Panc1 (cell line): ENCODE data around the gene SOCS2. TPM values are rescaled to one million over a fixed set of nuclear protein-coding genes. Genes with fewer than 3 reads are reported as not detected.

Experiments used
- ATAC-seq: fragments of 200-7000 bp; cut with Tn5 transposase; 2 replicates; pipeline ENCODE4 v1.9.1; 2020; ENCODE audit warnings: mild to moderate bottlenecking, moderate library complexity
- BruUV-seq: library from RNA; stranded (reverse); fragments of 400-500 nt; replicated peaks from 2 replicates; lab custom pipeline; 2021; lab: Mats Ljungman, UMichigan
- CTCF ChIA-PET: fragments of 300-600 bp; sonication (Branson Sonifier 250); formaldehyde crosslinking; loops from one replicate; lab custom pipeline; 2022; ENCODE audit warnings: antibody characterized with exemption; lab: Charles Lee
- POLR2A ChIA-PET: fragments of 300-600 bp; sonication (Branson Sonifier 250); formaldehyde crosslinking; loops from one replicate; lab custom pipeline; 2022; ENCODE audit warnings: antibody characterized with exemption; lab: Charles Lee
- DNase-seq: peaks from one replicate; pipeline ENCODE4 v3.0.0-alpha.2; 2010; ENCODE audit warnings: low read depth, low spot score
- H3K27ac ChIP-seq: 2 replicates; pipeline ENCODE4 v1.5.1; 2011; ENCODE audit warnings: mild to moderate bottlenecking, low read length, inconsistent platforms
- H3K27me3 ChIP-seq: fragments of 200-500 bp; sonication (Bioruptor generic); 2 replicates; pipeline ENCODE4 v1.6.0; 2014; ENCODE audit warnings: low read length, inconsistent platforms; ENCODE audit not compliant: control insufficient read depth, insufficient read depth
- H3K36me3 ChIP-seq: fragments of 200-500 bp; sonication (Bioruptor generic); 2 replicates; pipeline ENCODE4 v1.5.1; 2014; ENCODE audit warnings: inconsistent platforms, mild to moderate bottlenecking, low read length, moderate library complexity; ENCODE audit not compliant: control insufficient read depth, insufficient read depth
- H3K4me1 ChIP-seq: 2 replicates; pipeline ENCODE4 v1.5.1; 2011; ENCODE audit warnings: inconsistent platforms, mild to moderate bottlenecking, low read length, moderate library complexity; ENCODE audit not compliant: control insufficient read depth, insufficient read depth
- H3K4me3 ChIP-seq, 2 experiments: 2 replicates each; pipeline ENCODE4 v1.5.1; 2011 to 2012; ENCODE audit warnings: low read depth in 2 of 2, low read length in 2 of 2, mild to moderate bottlenecking in 2 of 2, inconsistent platforms in 1 of 2, moderate library complexity in 1 of 2
- H3K9me3 ChIP-seq: fragments of 200-500 bp; sonication (Bioruptor generic); 2 replicates; pipeline ENCODE4 v1.5.1; 2014; ENCODE audit warnings: low read depth, mild to moderate bottlenecking, inconsistent platforms, low read length, moderate library complexity; ENCODE audit not compliant: control insufficient read depth, insufficient read depth
- POLR2AphosphoS5 ChIP-seq: IDR thresholded peaks from 2 replicates; pipeline ENCODE4 v1.6.1; 2012; ENCODE audit warnings: mild to moderate bottlenecking, low read depth, low read length, moderate library complexity
- SIN3A ChIP-seq: IDR thresholded peaks from 2 replicates; pipeline ENCODE4 v1.6.1; 2012; ENCODE audit warnings: low read depth, mild to moderate bottlenecking, low read length, moderate library complexity, borderline replicate concordance; ENCODE audit not compliant: insufficient read depth
- TCF7L2 ChIP-seq: IDR thresholded peaks from 2 replicates; pipeline ENCODE4 v1.6.1; 2011; ENCODE audit warnings: mild to moderate bottlenecking, low read depth, low read length, inconsistent platforms
- in situ Hi-C: cut with HindIII; loops from 2 replicates; pipeline ENCODE4 v1.10.0; 2016; ENCODE audit warnings: low sequenced_read_pairs, low pct_unique_long_range_greater_than_20kb
- intact Hi-C: fragments of 100-400 bp; cut with micrococcal nuclease; formaldehyde crosslinking; loops from one replicate; pipeline ENCODE4 v1.10.0; 2022; ENCODE audit not compliant: unreplicated experiment
- total RNA-seq: library from RNA; stranded (reverse); gene quantifications from one replicate; pipeline ENCODE4 v1.2.1, GENCODE V29; 2021; ENCODE audit not compliant: unreplicated experiment
- TF ChIP-seq, protein P1 (sequence below): fragments of 450-650 bp; IDR thresholded peaks from 2 replicates; pipeline ENCODE4 v1.5.1; 2017; ENCODE audit warnings: mild to moderate bottlenecking
- TF ChIP-seq, protein P2 (sequence below), 2 experiments: IDR thresholded peaks; 2 replicates each; pipeline ENCODE4 v1.6.1; 2011 to 2012; ENCODE audit warnings: low read depth in 2 of 2, control low read depth in 1 of 2, low read length in 1 of 2, mild to moderate bottlenecking in 1 of 2, moderate library complexity in 1 of 2; ENCODE audit not compliant: insufficient read depth in 1 of 2

The SOCS2 gene
- total RNA-seq, 1 experiment from 2014 or later: 33.8 TPM

DNA sequence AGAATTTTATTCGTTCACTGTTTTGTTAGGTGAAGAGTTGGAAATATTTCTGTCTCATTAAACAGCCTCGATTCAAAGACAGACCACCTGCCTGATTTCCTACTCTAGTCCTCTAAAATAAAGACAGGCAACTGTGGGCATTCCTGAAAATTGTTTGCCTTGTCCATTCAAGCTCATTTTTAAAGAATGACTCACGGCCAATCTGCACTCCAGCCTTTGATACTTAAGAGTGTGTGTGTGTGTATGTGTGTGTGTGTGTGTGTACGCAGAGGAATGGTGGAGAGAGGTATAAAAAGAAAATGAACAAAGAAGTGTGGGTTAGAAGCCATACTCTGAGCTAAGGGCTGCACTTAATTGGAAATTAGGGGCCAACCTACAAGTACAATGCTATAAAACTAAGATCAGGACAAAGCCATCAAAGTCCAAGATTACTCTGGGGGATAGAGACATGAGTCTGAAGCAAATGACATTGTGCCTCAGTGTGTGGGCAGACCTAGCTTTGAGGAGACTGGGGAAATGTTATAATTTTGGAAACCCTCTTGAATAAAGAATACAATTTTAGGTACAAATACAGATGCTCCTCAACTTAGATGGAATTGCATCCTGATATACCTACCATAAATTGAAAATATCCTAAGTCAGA lies 45.6 kb upstream of the SOCS2 start:
- in situ Hi-C loops: no loop called here

GRCh38 chr12:93530358-93530757 lies 42.1 kb upstream of the SOCS2 start:
- CTCF ChIA-PET: no interaction called here
- POLR2A ChIA-PET: no interaction called here

More for the DNA sequence above, 45.6 kb upstream of the SOCS2 start:
- CTCF ChIA-PET: no interaction called here
- Histone ChIP-seq H3K27me3 (no peaks in the 10 kb centered on the region), H3K4me3 (no peak overlapping the region), H3K9me3 (no peaks in the 10 kb centered on the region), H3K4me1 (no peaks in the 10 kb centered on the region), H3K27ac (no peak overlapping the region), H3K36me3 (no peaks in the 10 kb centered on the region)
- POLR2A ChIA-PET: no interaction called here
- intact Hi-C loops: no loop called here
- ATAC-seq: peak; percentile 36; the same call in 1 of the 2 replicates
- TF ChIP-seq, protein P1, sequence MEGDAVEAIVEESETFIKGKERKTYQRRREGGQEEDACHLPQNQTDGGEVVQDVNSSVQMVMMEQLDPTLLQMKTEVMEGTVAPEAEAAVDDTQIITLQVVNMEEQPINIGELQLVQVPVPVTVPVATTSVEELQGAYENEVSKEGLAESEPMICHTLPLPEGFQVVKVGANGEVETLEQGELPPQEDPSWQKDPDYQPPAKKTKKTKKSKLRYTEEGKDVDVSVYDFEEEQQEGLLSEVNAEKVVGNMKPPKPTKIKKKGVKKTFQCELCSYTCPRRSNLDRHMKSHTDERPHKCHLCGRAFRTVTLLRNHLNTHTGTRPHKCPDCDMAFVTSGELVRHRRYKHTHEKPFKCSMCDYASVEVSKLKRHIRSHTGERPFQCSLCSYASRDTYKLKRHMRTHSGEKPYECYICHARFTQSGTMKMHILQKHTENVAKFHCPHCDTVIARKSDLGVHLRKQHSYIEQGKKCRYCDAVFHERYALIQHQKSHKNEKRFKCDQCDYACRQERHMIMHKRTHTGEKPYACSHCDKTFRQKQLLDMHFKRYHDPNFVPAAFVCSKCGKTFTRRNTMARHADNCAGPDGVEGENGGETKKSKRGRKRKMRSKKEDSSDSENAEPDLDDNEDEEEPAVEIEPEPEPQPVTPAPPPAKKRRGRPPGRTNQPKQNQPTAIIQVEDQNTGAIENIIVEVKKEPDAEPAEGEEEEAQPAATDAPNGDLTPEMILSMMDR: no peak
- TF ChIP-seq POLR2AphosphoS5 (no peak), SIN3A (no peak), TCF7L2 (no peak)
- TF ChIP-seq, protein P2, sequence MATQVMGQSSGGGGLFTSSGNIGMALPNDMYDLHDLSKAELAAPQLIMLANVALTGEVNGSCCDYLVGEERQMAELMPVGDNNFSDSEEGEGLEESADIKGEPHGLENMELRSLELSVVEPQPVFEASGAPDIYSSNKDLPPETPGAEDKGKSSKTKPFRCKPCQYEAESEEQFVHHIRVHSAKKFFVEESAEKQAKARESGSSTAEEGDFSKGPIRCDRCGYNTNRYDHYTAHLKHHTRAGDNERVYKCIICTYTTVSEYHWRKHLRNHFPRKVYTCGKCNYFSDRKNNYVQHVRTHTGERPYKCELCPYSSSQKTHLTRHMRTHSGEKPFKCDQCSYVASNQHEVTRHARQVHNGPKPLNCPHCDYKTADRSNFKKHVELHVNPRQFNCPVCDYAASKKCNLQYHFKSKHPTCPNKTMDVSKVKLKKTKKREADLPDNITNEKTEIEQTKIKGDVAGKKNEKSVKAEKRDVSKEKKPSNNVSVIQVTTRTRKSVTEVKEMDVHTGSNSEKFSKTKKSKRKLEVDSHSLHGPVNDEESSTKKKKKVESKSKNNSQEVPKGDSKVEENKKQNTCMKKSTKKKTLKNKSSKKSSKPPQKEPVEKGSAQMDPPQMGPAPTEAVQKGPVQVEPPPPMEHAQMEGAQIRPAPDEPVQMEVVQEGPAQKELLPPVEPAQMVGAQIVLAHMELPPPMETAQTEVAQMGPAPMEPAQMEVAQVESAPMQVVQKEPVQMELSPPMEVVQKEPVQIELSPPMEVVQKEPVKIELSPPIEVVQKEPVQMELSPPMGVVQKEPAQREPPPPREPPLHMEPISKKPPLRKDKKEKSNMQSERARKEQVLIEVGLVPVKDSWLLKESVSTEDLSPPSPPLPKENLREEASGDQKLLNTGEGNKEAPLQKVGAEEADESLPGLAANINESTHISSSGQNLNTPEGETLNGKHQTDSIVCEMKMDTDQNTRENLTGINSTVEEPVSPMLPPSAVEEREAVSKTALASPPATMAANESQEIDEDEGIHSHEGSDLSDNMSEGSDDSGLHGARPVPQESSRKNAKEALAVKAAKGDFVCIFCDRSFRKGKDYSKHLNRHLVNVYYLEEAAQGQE (IDR thresholded peaks at IDR 0.05; ENCODE audit: insufficient read depth in 1 of 2, low read depth in 2 of 2, low read length in 1 of 2): no peak
- BruUV-seq: no TSS peak
- DNase-seq: no peak

More at GRCh38 chr12:93530358-93530757, 42.1 kb upstream of the SOCS2 start:
- ATAC-seq: no peak
- Histone ChIP-seq H3K27me3 (no peaks in the 10 kb centered on the region), H3K36me3 (no peaks in the 10 kb centered on the region), H3K9me3 (no peaks in the 10 kb centered on the region), H3K4me1 (no peaks in the 10 kb centered on the region), H3K4me3 (no peak overlapping the region), H3K27ac (no peak overlapping the region)
- TF ChIP-seq, protein P2 (IDR thresholded peaks at IDR 0.05; ENCODE audit: insufficient read depth in 1 of 2, low read depth in 2 of 2, low read length in 1 of 2): no peak
- TF ChIP-seq SIN3A (no peak), POLR2AphosphoS5 (no peak), TCF7L2 (no peak)
- TF ChIP-seq, protein P1: no peak
- intact Hi-C loops (no loop called here), in situ Hi-C loops (no loop called here)
- DNase-seq: no peak
- BruUV-seq: no TSS peak
